Measurements from ENCODE around the gene KANSL1. TPM values are rescaled to one million over a fixed set of nuclear protein-coding genes. Genes with fewer than 3 reads are reported as not detected.
A peak's percentile ranks its signal among the peaks of the same experiment; 100 is the strongest.

Gene KANSL1
- total RNA-seq, 1 donor from 2014 or later = 102 TPM

DNA sequence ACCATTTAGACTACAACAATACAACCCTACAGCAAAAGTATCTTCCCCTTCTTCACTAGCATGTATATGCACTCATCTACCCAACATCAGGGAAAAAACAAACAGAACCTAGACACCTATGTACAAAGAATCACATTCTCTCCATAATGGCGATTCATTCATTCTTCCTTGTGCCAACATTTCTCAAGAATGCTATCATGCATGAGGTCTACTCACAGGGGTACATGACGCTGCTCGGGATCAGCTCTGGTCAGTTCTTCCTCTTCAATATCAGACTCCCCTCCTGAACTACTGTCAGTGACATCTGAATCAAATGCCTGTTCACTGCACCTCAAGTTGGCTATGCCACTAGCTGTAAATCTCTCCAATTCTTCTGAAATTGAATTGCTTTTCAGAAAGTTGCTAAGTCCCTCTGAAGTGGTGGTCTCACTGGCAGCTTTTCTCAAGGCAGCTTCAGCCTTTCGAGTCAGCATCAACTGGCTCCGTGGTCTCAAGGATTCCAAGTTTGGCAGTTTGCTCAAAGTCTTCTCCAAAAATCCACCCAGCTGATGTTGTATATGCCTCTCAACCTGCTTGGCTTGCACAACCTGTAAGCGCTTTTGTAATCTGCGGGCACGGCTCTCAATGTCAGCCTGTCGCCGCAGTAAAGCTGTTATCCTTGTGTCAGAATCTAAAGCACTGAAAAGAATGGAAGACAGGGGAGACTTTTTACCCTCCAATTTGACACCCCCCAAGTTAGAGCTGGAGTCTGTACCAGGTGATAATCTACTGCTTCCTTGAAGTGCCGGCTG lies 22.4 kb downstream of the KANSL1 start:
- H3K36me3 Mint-ChIP-seq (ENCODE audit: unreplicated experiment) = peaks cover 31% of the 10 kb centered on the region
- no peak overlapping the region for H3K27ac Mint-ChIP-seq (ENCODE audit: unreplicated experiment)
- no peaks in the 10 kb centered on the region for H3K27me3 Mint-ChIP-seq (ENCODE audit: unreplicated experiment)
- no peak overlapping the region for H3K4me3 Mint-ChIP-seq (ENCODE audit: unreplicated experiment)
- H3K9me3 Mint-ChIP-seq (ENCODE audit: unreplicated experiment) = no peaks in the 10 kb centered on the region
- TF ChIP-seq, protein P1, sequence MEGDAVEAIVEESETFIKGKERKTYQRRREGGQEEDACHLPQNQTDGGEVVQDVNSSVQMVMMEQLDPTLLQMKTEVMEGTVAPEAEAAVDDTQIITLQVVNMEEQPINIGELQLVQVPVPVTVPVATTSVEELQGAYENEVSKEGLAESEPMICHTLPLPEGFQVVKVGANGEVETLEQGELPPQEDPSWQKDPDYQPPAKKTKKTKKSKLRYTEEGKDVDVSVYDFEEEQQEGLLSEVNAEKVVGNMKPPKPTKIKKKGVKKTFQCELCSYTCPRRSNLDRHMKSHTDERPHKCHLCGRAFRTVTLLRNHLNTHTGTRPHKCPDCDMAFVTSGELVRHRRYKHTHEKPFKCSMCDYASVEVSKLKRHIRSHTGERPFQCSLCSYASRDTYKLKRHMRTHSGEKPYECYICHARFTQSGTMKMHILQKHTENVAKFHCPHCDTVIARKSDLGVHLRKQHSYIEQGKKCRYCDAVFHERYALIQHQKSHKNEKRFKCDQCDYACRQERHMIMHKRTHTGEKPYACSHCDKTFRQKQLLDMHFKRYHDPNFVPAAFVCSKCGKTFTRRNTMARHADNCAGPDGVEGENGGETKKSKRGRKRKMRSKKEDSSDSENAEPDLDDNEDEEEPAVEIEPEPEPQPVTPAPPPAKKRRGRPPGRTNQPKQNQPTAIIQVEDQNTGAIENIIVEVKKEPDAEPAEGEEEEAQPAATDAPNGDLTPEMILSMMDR (IDR thresholded peaks at IDR 0.05) = no peak
- H3K4me1 Mint-ChIP-seq (ENCODE audit: unreplicated experiment) = peaks cover 63% of the 10 kb centered on the region
- DNase-seq (ENCODE audit: extremely low spot score, unreplicated experiment) = no peak

DNA sequence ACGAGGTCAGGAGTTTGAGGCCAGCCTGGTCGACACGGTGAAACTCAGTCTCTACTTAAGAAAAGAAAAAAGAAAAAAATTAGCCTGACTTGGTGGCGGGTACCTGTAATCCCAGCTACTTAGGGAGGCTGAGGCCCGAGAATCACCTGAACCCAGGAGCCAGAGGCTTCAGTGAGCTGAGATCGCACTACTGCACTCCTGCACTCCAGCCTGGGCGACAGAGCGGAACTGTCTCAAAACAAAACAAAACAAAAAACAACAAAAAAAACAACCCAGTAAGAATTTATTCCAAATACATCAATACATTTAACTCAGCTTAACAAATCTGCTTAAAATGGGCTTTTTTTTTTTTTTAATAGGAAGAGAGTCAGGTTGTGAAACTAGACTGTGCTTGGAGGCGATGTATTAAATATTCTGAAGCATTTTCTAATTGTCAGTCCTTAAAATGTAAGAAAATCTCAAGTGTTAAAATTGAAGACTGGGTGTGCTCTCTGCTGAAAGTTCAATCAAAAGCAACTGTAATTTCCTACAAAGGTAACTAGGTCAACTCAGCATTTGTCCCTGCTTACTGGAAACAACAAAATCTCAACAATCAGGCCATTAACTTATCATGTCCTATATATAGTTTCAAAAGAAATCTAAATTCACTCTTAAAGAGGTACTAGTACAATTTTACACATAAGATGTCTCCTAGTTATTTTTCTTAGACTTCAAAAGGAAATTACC lies 23.2 kb downstream of the KANSL1 start:
- Mint-ChIP-seq H3K9me3 (ENCODE audit: unreplicated experiment) (no peaks in the 10 kb centered on the region), H3K27me3 (ENCODE audit: unreplicated experiment) (no peaks in the 10 kb centered on the region), H3K4me3 (ENCODE audit: unreplicated experiment) (no peak overlapping the region), H3K36me3 (ENCODE audit: unreplicated experiment) (peaks cover 31% of the 10 kb centered on the region), H3K4me1 (ENCODE audit: unreplicated experiment) (peaks cover 58% of the 10 kb centered on the region), H3K27ac (ENCODE audit: unreplicated experiment) (no peak overlapping the region)
- TF ChIP-seq, protein P1 (IDR thresholded peaks at IDR 0.05) = no peak
- DNase-seq (ENCODE audit: extremely low spot score, unreplicated experiment) = no peak

DNA sequence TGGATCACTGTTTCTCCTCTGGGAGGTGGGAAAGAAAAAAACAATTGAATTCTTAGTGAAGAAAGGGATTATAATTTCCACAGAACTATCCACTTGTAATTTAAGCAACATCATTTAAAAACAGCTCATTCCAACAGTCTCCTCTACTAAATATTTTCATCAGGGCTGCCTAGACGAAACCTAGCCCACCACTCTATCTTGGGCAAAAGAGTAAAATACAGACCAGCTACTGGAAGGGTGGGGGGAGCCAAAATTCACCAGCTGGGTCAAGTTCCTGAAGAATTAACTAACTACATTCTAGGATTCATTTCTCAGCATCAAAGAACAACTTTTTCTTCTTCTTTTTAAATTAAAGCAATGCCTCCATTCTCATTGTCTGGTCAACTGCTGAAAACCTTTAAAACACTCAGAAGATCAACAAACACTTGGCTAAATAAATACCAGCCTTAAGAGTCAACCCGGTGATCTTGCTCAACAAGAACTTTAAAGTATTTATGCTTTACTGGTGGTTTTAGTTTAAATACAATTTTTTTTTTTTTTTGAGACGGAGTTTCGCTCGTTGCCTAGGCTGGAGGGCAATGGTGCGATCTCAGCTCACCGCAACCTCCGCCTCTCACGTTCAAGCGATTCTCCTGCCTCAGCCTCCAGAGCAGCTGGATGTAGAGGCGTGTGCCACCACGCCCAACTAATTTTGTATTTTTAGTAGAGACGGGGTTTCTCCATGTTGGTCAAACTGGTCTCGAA lies 25.2 kb downstream of the KANSL1 start:
- DNase-seq (ENCODE audit: extremely low spot score, unreplicated experiment) = no peak
- no peaks in the 10 kb centered on the region for H3K9me3 Mint-ChIP-seq (ENCODE audit: unreplicated experiment)
- H3K36me3 Mint-ChIP-seq (ENCODE audit: unreplicated experiment) = peaks cover 38% of the 10 kb centered on the region
- TF ChIP-seq, protein P1 (IDR thresholded peaks at IDR 0.05) = no peak
- no peak overlapping the region for H3K4me3 Mint-ChIP-seq (ENCODE audit: unreplicated experiment)
- H3K4me1 Mint-ChIP-seq (ENCODE audit: unreplicated experiment) = peaks cover 68% of the 10 kb centered on the region
- H3K27me3 Mint-ChIP-seq (ENCODE audit: unreplicated experiment) = no peaks in the 10 kb centered on the region
- peak overlapping the region; percentile 81 for H3K27ac Mint-ChIP-seq (ENCODE audit: unreplicated experiment)

DNA sequence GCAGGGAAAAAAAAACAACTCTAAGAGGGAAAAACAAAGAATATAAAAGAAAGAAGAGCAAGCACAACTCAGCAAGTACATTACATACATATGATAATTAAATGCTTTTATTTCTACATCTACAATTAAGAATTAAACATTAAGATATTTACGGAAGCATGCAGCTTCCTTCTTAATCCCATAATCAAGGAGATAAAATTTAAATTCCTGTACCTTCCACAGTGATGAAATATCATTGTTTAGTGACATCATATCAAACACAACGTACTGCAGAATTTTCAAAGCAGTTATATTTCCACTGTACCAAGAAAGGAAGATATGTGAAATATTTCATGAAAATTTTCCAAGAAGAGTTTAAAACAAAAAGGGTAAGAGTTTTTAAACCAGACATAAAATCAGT lies 26.0 kb downstream of the KANSL1 start:
- H3K36me3 Mint-ChIP-seq (ENCODE audit: unreplicated experiment) = peaks cover 45% of the 10 kb centered on the region

More for the DNA sequence above, 26.0 kb downstream of the KANSL1 start:
- H3K9me3 Mint-ChIP-seq (ENCODE audit: unreplicated experiment) = no peaks in the 10 kb centered on the region
- H3K4me3 Mint-ChIP-seq (ENCODE audit: unreplicated experiment) = no peak overlapping the region
- peak overlapping the region; percentile 81 for H3K27ac Mint-ChIP-seq (ENCODE audit: unreplicated experiment)
- H3K4me1 Mint-ChIP-seq (ENCODE audit: unreplicated experiment) = peaks cover 71% of the 10 kb centered on the region
- TF ChIP-seq, protein P1 (IDR thresholded peaks at IDR 0.05) = no peak
- DNase-seq (ENCODE audit: extremely low spot score, unreplicated experiment) = no peak
- no peaks in the 10 kb centered on the region for H3K27me3 Mint-ChIP-seq (ENCODE audit: unreplicated experiment)

Measured in osteocyte (in vitro differentiated cells).